Neural progenitor cell (in vitro differentiated cells): ENCODE measurements around the gene ADCY7. TPM values are rescaled to one million over a fixed set of nuclear protein-coding genes. Genes with fewer than 3 reads are reported as not detected.

Experiments used
- DNase-seq: peaks from one replicate; pipeline ENCODE4 v3.0.0-alpha.2; 2016; ENCODE audit warnings: low spot score
- H2AFZ ChIP-seq: fragments of 200-600 bp; sonication (generic); replicated peaks from 2 replicates; pipeline ENCODE4 v1.6.1; 2016; ENCODE audit warnings: antibody characterized with exemption
- H3F3A ChIP-seq: fragments of 200-600 bp; sonication (generic); 2 replicates; pipeline ENCODE4 v1.6.1; 2016; ENCODE audit warnings: antibody characterized with exemption, low read depth
- H3K27ac ChIP-seq: fragments of 200-600 bp; sonication (generic); 2 replicates; pipeline ENCODE4 v1.5.1; 2016; ENCODE audit warnings: mild to moderate bottlenecking
- H3K27me3 ChIP-seq: fragments of 200-600 bp; sonication (generic); 2 replicates; pipeline ENCODE4 v1.6.1; 2016; ENCODE audit warnings: mild to moderate bottlenecking, moderate library complexity
- H3K36me3 ChIP-seq: fragments of 200-600 bp; sonication (generic); 2 replicates; pipeline ENCODE4 v1.5.1; 2016
- H3K4me1 ChIP-seq: fragments of 200-600 bp; sonication (generic); 2 replicates; pipeline ENCODE4 v1.6.1; 2016; ENCODE audit warnings: mixed run types
- H3K4me2 ChIP-seq: fragments of 200-600 bp; sonication (generic); 2 replicates; pipeline ENCODE4 v1.6.1; 2016
- H3K4me3 ChIP-seq: fragments of 200-600 bp; sonication (generic); 2 replicates; pipeline ENCODE4 v1.5.1; 2016
- H3K79me2 ChIP-seq: fragments of 200-600 bp; sonication (generic); 2 replicates; pipeline ENCODE4 v1.6.1; 2016; ENCODE audit warnings: low read depth
- H3K9ac ChIP-seq: fragments of 200-600 bp; sonication (generic); 2 replicates; pipeline ENCODE4 v1.6.1; 2016
- H3K9me3 ChIP-seq: fragments of 200-600 bp; sonication (generic); 2 replicates; pipeline ENCODE4 v1.5.1; 2016; ENCODE audit warnings: low read depth
- H4K20me1 ChIP-seq: fragments of 200-600 bp; sonication (generic); 2 replicates; pipeline ENCODE4 v1.6.1; 2016; ENCODE audit warnings: low read depth
- H3K27ac Mint-ChIP-seq: 3 replicates; pipeline ENCODE4 v1.8.0; 2021; ENCODE audit warnings: mixed read lengths
- H3K27me3 Mint-ChIP-seq: 2 replicates; pipeline ENCODE4 v1.8.0; 2022; ENCODE audit warnings: low read depth, mild to moderate bottlenecking, inconsistent platforms, moderate library complexity, mixed read lengths; ENCODE audit not compliant: insufficient read depth
- H3K36me3 Mint-ChIP-seq: 3 replicates; pipeline ENCODE4 v1.8.0; 2021; ENCODE audit warnings: mixed read lengths
- H3K4me1 Mint-ChIP-seq: 3 replicates; pipeline ENCODE4 v1.8.0; 2021; ENCODE audit warnings: mixed read lengths
- H3K4me3 Mint-ChIP-seq: 3 replicates; pipeline ENCODE4 v1.8.0; 2021; ENCODE audit warnings: mild to moderate bottlenecking, moderate library complexity, mixed read lengths
- H3K9me3 Mint-ChIP-seq: 3 replicates; pipeline ENCODE4 v1.8.0; 2020; ENCODE audit warnings: mixed read lengths
- CTCF ChIP-seq: fragments of 200-600 bp; sonication (generic); IDR thresholded peaks from 2 replicates; pipeline ENCODE4 v1.5.1; 2017; ENCODE audit warnings: antibody characterized with exemption, mild to moderate bottlenecking
- EZH2 ChIP-seq: fragments of 200-600 bp; sonication (generic); IDR thresholded peaks from 2 replicates; pipeline ENCODE4 v1.6.1; 2017; ENCODE audit warnings: antibody characterized with exemption, mild to moderate bottlenecking, moderate library complexity
- EZH2phosphoT487 ChIP-seq: fragments of 200-600 bp; sonication (generic); IDR thresholded peaks from 2 replicates; pipeline ENCODE4 v1.6.1; 2017; ENCODE audit warnings: antibody characterized with exemption
- total RNA-seq: library from RNA; depleted of rRNA; stranded (reverse); fragments of >200 nt; gene quantifications from 2 replicates; pipeline ENCODE4 v1.2.3, GENCODE V29; 2015; ENCODE audit warnings: low replicate concordance

The ADCY7 gene
- total RNA-seq, 1 donor from 2014 or later: 2.5 TPM

DNA sequence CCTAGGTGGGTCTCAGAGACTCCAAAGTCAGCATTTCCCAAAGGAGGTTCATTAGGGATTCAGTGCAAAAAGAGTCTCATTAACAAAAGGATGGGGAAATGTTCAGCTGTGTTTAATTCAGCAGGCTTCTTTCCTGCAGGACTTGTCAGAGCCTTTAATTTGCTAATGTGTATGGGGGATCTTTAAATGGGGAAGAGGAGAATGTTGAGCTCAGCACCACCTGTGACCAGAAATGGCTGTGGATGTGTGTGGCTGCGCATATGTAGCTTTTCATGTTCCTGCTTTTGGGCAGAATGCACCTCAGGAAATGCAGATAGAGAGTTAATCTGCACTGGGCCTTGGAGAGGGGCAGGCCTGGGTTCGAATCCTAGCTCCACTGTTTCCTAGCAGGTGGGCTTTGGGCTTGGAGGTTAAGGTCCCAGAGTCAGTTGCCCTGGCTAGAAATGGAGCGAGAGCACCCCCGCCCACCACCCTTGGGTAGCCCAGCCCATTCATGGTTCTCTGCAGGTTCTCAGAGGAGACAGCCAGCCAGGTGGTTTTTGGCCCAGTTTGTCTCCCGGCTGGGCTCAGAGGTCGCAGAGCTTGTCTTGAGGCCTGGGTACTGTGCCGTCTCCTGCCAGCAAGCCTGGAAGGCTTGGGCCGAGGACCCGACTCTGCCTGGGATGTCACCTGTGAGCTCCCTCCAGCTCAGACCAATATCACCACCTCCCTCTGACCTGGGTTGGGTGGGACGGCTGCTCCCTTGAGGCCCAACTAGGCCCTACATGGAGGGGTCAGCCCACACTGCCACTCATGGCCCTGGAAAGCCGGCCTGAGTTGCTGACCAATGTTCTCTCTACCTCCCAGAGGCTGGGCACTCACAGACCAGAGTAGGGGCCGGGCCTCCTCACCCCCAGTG lies 9.3 kb downstream of the ADCY7 start:
- H3K27ac ChIP-seq: no peak overlapping the region
- no peak overlapping the region for H3K4me2 ChIP-seq
- no peaks in the 10 kb centered on the region for H3K4me1 ChIP-seq
- no peak overlapping the region for H2AFZ ChIP-seq
- H3K27ac Mint-ChIP-seq: no peak overlapping the region
- no peak for TF ChIP-seq EZH2
- no peak overlapping the region for H3K4me3 Mint-ChIP-seq
- H3K79me2 ChIP-seq: no peaks in the 10 kb centered on the region
- peaks cover 4% of the 10 kb centered on the region for H3K27me3 Mint-ChIP-seq
- H3K9me3 Mint-ChIP-seq: peaks cover 2% of the 10 kb centered on the region
- H3K36me3 ChIP-seq: no peaks in the 10 kb centered on the region
- H3K9me3 ChIP-seq: no peaks in the 10 kb centered on the region
- no peaks in the 10 kb centered on the region for H3K36me3 Mint-ChIP-seq
- H3K4me1 Mint-ChIP-seq: no peaks in the 10 kb centered on the region
- H3K27me3 ChIP-seq: no peaks in the 10 kb centered on the region
- no peak overlapping the region for H3K4me3 ChIP-seq
- DNase-seq: no peak
- H3F3A ChIP-seq: no peaks in the 10 kb centered on the region
- no peak overlapping the region for H3K9ac ChIP-seq
- H4K20me1 ChIP-seq: no peaks in the 10 kb centered on the region

DNA sequence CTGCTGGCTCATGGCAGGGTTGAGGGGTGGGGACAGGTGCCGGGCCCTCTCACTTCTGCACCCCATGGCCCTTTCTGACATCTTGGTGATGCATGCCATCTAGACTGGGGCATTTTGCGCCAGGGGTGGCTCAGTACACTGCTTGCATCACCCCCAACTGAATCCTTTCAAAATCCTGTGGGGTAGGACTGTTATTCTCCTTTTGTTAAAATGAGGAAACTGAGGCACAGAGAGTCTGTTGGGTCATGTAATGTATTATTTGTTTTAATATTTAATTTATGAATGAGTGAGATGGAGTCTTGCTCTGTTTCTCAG lies 9.9 kb downstream of the ADCY7 start:
- Histone ChIP-seq H3K27ac (no peak overlapping the region), H3K79me2 (no peaks in the 10 kb centered on the region), H3F3A (no peaks in the 10 kb centered on the region), H4K20me1 (no peaks in the 10 kb centered on the region), H3K4me3 (no peak overlapping the region), H3K4me1 (no peaks in the 10 kb centered on the region), H3K4me2 (no peak overlapping the region), H3K27me3 (no peaks in the 10 kb centered on the region), H3K9ac (no peak overlapping the region), H3K9me3 (no peaks in the 10 kb centered on the region), H3K36me3 (no peaks in the 10 kb centered on the region), H2AFZ (no peak overlapping the region)
- no peak overlapping the region for H3K4me3 Mint-ChIP-seq
- no peaks in the 10 kb centered on the region for H3K36me3 Mint-ChIP-seq
- DNase-seq: no peak
- H3K27me3 Mint-ChIP-seq: peaks cover 4% of the 10 kb centered on the region
- peaks cover 2% of the 10 kb centered on the region for H3K9me3 Mint-ChIP-seq
- H3K4me1 Mint-ChIP-seq: no peaks in the 10 kb centered on the region
- TF ChIP-seq EZH2phosphoT487 (no peak), EZH2 (no peak), CTCF (no peak)
- no peak overlapping the region for H3K27ac Mint-ChIP-seq

DNA sequence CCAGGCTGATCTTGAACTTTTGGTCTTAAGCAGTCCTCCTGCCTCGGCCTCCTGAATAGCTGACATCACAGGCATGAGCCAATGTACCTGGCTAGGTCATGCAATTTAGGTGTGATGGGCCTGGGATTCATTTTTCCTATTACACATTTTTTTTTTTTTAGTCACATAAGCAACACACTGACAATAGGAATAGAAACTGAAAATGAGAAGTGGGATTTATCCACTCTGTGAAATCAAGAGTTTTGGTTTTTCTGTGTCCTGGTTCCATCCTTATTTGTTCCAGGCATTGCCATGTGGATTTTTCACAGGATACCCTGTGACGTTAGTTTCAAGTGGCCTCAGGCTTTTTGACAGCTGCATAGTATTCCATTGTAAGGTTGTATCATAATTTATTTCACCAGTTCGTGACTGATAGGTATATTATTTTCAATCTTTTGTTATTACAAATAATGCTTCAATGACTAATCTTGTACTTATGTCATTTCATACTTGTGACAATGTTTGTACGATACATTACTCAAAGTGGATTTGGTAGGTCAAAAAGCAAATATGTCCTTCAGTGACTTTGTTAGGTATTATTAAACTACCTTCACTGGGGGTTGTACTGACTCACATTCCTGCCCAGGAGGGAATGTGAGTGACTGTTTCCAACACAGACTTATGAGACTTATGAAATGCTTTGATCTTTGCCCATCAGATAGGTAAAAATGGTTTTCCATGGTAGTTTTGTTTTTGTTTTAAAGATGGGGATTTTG lies 10.6 kb downstream of the ADCY7 start:
- Mint-ChIP-seq H3K36me3 (no peaks in the 10 kb centered on the region), H3K27ac (no peak overlapping the region), H3K27me3 (peaks cover 3% of the 10 kb centered on the region), H3K4me1 (no peaks in the 10 kb centered on the region), H3K4me3 (no peak overlapping the region), H3K9me3 (peaks cover 2% of the 10 kb centered on the region)
- no peak for TF ChIP-seq EZH2phosphoT487
- no peak for TF ChIP-seq EZH2
- no peak for TF ChIP-seq CTCF
- Histone ChIP-seq H3K4me2 (no peak overlapping the region), H3K79me2 (no peaks in the 10 kb centered on the region), H3K9me3 (no peaks in the 10 kb centered on the region), H3K36me3 (no peaks in the 10 kb centered on the region), H4K20me1 (no peaks in the 10 kb centered on the region), H3K4me3 (no peak overlapping the region), H3F3A (no peaks in the 10 kb centered on the region), H3K9ac (no peak overlapping the region), H2AFZ (no peak overlapping the region), H3K27ac (no peak overlapping the region), H3K4me1 (no peaks in the 10 kb centered on the region), H3K27me3 (no peaks in the 10 kb centered on the region)
- DNase-seq: no peak

DNA sequence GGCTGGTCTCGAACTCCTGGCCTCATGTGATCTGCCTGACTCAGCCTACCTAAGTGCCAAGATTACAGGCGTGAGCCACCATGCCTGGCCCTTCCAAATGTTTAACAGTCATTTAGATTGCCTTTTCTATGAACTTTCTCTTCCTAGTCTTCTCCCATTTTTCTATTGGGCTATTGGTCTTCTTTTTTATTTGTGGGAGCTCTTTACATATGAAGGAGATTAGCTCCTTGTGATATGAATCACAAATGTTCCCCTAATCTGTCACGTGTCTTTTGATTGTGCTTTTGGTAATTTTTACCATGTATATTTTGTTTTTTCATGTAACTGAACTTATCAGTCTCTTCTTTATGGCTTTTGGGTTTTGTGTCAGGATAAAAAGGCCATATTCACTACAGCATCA lies 11.9 kb downstream of the ADCY7 start:
- no peaks in the 10 kb centered on the region for H4K20me1 ChIP-seq
- no peak overlapping the region for H3K4me2 ChIP-seq
- H3K27me3 Mint-ChIP-seq: peaks cover 2% of the 10 kb centered on the region
- no peaks in the 10 kb centered on the region for H3K36me3 ChIP-seq
- no peak overlapping the region for H3K27ac Mint-ChIP-seq
- no peaks in the 10 kb centered on the region for H3K79me2 ChIP-seq
- H3K4me3 ChIP-seq: no peak overlapping the region
- no peaks in the 10 kb centered on the region for H3K4me1 ChIP-seq
- no peak overlapping the region for H3K9ac ChIP-seq
- H3K4me1 Mint-ChIP-seq: no peaks in the 10 kb centered on the region
- TF ChIP-seq EZH2: no peak
- TF ChIP-seq CTCF: no peak
- TF ChIP-seq EZH2phosphoT487: no peak
- H3K36me3 Mint-ChIP-seq: no peaks in the 10 kb centered on the region
- no peaks in the 10 kb centered on the region for H3K9me3 ChIP-seq
- no peak overlapping the region for H3K4me3 Mint-ChIP-seq
- no peak for DNase-seq
- no peaks in the 10 kb centered on the region for H3F3A ChIP-seq
- no peak overlapping the region for H2AFZ ChIP-seq
- peaks cover 2% of the 10 kb centered on the region for H3K9me3 Mint-ChIP-seq
- H3K27me3 ChIP-seq: no peaks in the 10 kb centered on the region
- H3K27ac ChIP-seq: no peak overlapping the region
